Neuronal stem cell (in vitro differentiated cells): Measurements from ENCODE around the gene CCDC170.

Experiments used
- DNase-seq: peaks from one replicate; pipeline ENCODE4 v3.0.0-alpha.2; 2013; ENCODE audit warnings: low spot score
- H2AFZ ChIP-seq: one replicate; pipeline ENCODE4 v1.6.1; 2013; ENCODE audit warnings: mild to moderate bottlenecking, low read length, inconsistent platforms
- H2AK5ac ChIP-seq: 2 replicates; pipeline ENCODE4 v1.6.1; 2013; ENCODE audit warnings: low read depth, mild to moderate bottlenecking, inconsistent platforms, low read length, moderate library complexity, mixed read lengths
- H2BK120ac ChIP-seq: 2 replicates; pipeline ENCODE4 v1.6.1; 2013; ENCODE audit warnings: low read depth, mild to moderate bottlenecking, inconsistent platforms, low read length, moderate library complexity, mixed read lengths
- H2BK12ac ChIP-seq: one replicate; pipeline ENCODE4 v1.6.1; 2013; ENCODE audit warnings: low read length, inconsistent platforms
- H2BK15ac ChIP-seq: 2 replicates; pipeline ENCODE4 v1.6.1; 2013; ENCODE audit warnings: mild to moderate bottlenecking, low read length, inconsistent platforms, mixed read lengths
- H2BK5ac ChIP-seq: one replicate; pipeline ENCODE4 v1.6.1; 2013; ENCODE audit warnings: inconsistent platforms, mild to moderate bottlenecking, low read length, moderate library complexity
- H3K14ac ChIP-seq: one replicate; pipeline ENCODE4 v1.6.1; 2013; ENCODE audit warnings: low read length, inconsistent platforms
- H3K18ac ChIP-seq: 2 replicates; pipeline ENCODE4 v1.6.1; 2013; ENCODE audit warnings: low read length, inconsistent platforms
- H3K23ac ChIP-seq: 2 replicates; pipeline ENCODE4 v1.6.1; 2013; ENCODE audit warnings: low read depth, mild to moderate bottlenecking, mixed read lengths, low read length, inconsistent platforms; ENCODE audit not compliant: poor library complexity
- H3K27ac ChIP-seq: replicated peaks from 3 replicates; pipeline ENCODE4 v1.5.1; 2013; ENCODE audit warnings: low read length, inconsistent platforms
- H3K27me3 ChIP-seq, 3 experiments: 2 replicates each; pipeline ENCODE4 v1.6.1; 2013; ENCODE audit warnings: low read length in 3 of 3, mild to moderate bottlenecking in 2 of 3, inconsistent platforms in 1 of 3, low read depth in 1 of 3, mixed read lengths in 1 of 3, moderate library complexity in 1 of 3; ENCODE audit not compliant: control insufficient read depth in 3 of 3, insufficient read depth in 3 of 3
- H3K36me3 ChIP-seq, 2 donors: replicated peaks in 1 of 2; 2 replicates each; pipeline ENCODE4 v1.6.1; 2013; ENCODE audit warnings: low read length in 2 of 2; ENCODE audit not compliant: control insufficient read depth in 2 of 2, insufficient read depth in 2 of 2
- H3K4ac ChIP-seq: 2 replicates; pipeline ENCODE4 v1.6.1; 2013; ENCODE audit warnings: inconsistent platforms, mild to moderate bottlenecking, low read length, moderate library complexity
- H3K4me1 ChIP-seq, 2 donors: 1 replicate in 1 of 2; 2 replicates in 1 of 2; pipeline ENCODE4 v1.6.1; 2013; ENCODE audit warnings: low read length in 2 of 2, low read depth in 1 of 2; ENCODE audit not compliant: control insufficient read depth in 2 of 2, insufficient read depth in 1 of 2
- H3K4me2 ChIP-seq: one replicate; pipeline ENCODE4 v1.6.1; 2013; ENCODE audit warnings: mild to moderate bottlenecking, low read length, inconsistent platforms; ENCODE audit not compliant: insufficient read depth, poor library complexity, severe bottlenecking
- H3K4me3 ChIP-seq, 2 donors: 2 replicates each; pipeline ENCODE4 v1.5.1; 2013; ENCODE audit warnings: low read length in 2 of 2, mild to moderate bottlenecking in 2 of 2, inconsistent platforms in 1 of 2, moderate library complexity in 1 of 2
- H3K79me1 ChIP-seq: one replicate; pipeline ENCODE4 v1.6.1; 2013; ENCODE audit warnings: low read depth, mild to moderate bottlenecking, inconsistent platforms, low read length, moderate library complexity
- H3K9ac ChIP-seq: one replicate; pipeline ENCODE4 v1.6.1; 2013; ENCODE audit warnings: mild to moderate bottlenecking, low read depth, low read length, inconsistent platforms; ENCODE audit not compliant: poor library complexity
- H3K9me3 ChIP-seq, 2 donors: replicated peaks in 1 of 2; 2 replicates each; pipeline versions ENCODE3 to v1.6.1; 2013; ENCODE audit warnings: low read length in 2 of 2, mild to moderate bottlenecking in 2 of 2, inconsistent platforms in 1 of 2, low read depth in 1 of 2, mixed read lengths in 1 of 2, moderate library complexity in 1 of 2; ENCODE audit not compliant: control insufficient read depth in 2 of 2, insufficient read depth in 1 of 2
- H4K8ac ChIP-seq: one replicate; pipeline ENCODE4 v1.6.1; 2013; ENCODE audit warnings: low read depth, mild to moderate bottlenecking, inconsistent platforms, low read length, moderate library complexity
- H4K91ac ChIP-seq: one replicate; pipeline ENCODE4 v1.6.1; 2013; ENCODE audit warnings: low read length, low read depth, mild to moderate bottlenecking, inconsistent platforms; ENCODE audit not compliant: poor library complexity
- WGBS, 2 donors: extraction: QIAGEN DNeasy Blood & Tissue Kit; methylation state at CpG; one replicate each; pipeline ENCODE4 v1.1.7; 2013; ENCODE audit warnings: missing lambda C conversion rate in 2 of 2, mixed read lengths in 1 of 2; ENCODE audit not compliant: insufficient read length in 2 of 2, insufficient replicate concordance in 1 of 2; ENCODE audit errors: extremely low coverage in 2 of 2; 5-methylcytosine and 5-hydroxymethylcytosine counted together

Gene CCDC170

GRCh38 chr6:151630387-151630786 is 136.6 kb downstream of the CCDC170 start:
- no peak overlapping the region for H2BK15ac ChIP-seq
- no peak overlapping the region for H3K27ac ChIP-seq
- no peaks in the 10 kb centered on the region for H3K9me3 ChIP-seq
- H3K79me1 ChIP-seq, result no peaks in the 10 kb centered on the region
- no peak overlapping the region for H3K4me3 ChIP-seq
- no peak overlapping the region for H2BK120ac ChIP-seq
- no peak overlapping the region for H2BK5ac ChIP-seq
- H3K23ac ChIP-seq, result no peak overlapping the region
- H3K4me2 ChIP-seq, result no peak overlapping the region
- H3K18ac ChIP-seq, result no peak overlapping the region
- H3K9ac ChIP-seq, result no peak overlapping the region
- no peak overlapping the region for H3K4ac ChIP-seq
- H2BK12ac ChIP-seq, result no peak overlapping the region
- DNase-seq, result no peak
- H3K4me1 ChIP-seq, result no peaks in the 10 kb centered on the region
- no peak overlapping the region for H2AFZ ChIP-seq
- no peak overlapping the region for H4K8ac ChIP-seq
- H3K27me3 ChIP-seq, result no peaks in the 10 kb centered on the region
- no peak overlapping the region for H2AK5ac ChIP-seq
- H4K91ac ChIP-seq, result no peak overlapping the region
- no peaks in the 10 kb centered on the region for H3K36me3 ChIP-seq
- no peak overlapping the region for H3K14ac ChIP-seq

- no peak overlapping the region for H3K18ac ChIP-seq
- H4K8ac ChIP-seq, result no peak overlapping the region
- H2AK5ac ChIP-seq, result no peak overlapping the region
- H2AFZ ChIP-seq, result no peak overlapping the region
- H2BK15ac ChIP-seq, result no peak overlapping the region
- no peaks in the 10 kb centered on the region for H3K4me1 ChIP-seq
- WGBS, 2 donors, result no CpG with 5 or more reads among the region's 5 CpGs
- no peaks in the 10 kb centered on the region for H3K36me3 ChIP-seq
- no peaks in the 10 kb centered on the region for H3K9me3 ChIP-seq
- H3K4ac ChIP-seq, result no peak overlapping the region
- no peak overlapping the region for H3K4me2 ChIP-seq
- H3K9ac ChIP-seq, result no peak overlapping the region
- H3K14ac ChIP-seq, result no peak overlapping the region
- no peaks in the 10 kb centered on the region for H3K27me3 ChIP-seq
- H2BK12ac ChIP-seq, result no peak overlapping the region
- no peak overlapping the region for H2BK120ac ChIP-seq
- H3K79me1 ChIP-seq, result no peaks in the 10 kb centered on the region
- H3K4me3 ChIP-seq, result no peak overlapping the region
- H2BK5ac ChIP-seq, result no peak overlapping the region
- no peak for DNase-seq
- no peak overlapping the region for H3K27ac ChIP-seq
- no peak overlapping the region for H3K23ac ChIP-seq
- no peak overlapping the region for H4K91ac ChIP-seq
Measured at GRCh38 chr6:151630991-151631655, 137.3 kb downstream of the CCDC170 start.

GRCh38 chr6:151632415-151632987 is 138.7 kb downstream of the CCDC170 start:
- Histone ChIP-seq H3K79me1 (no peaks in the 10 kb centered on the region), H4K91ac (no peak overlapping the region), H3K9ac (no peak overlapping the region), H3K14ac (no peak overlapping the region), H2AFZ (no peak overlapping the region), H2BK15ac (no peak overlapping the region), H3K4ac (no peak overlapping the region), H3K23ac (no peak overlapping the region), H2BK5ac (no peak overlapping the region), H2AK5ac (no peak overlapping the region), H4K8ac (no peak overlapping the region), H2BK120ac (no peak overlapping the region), H3K4me1 (no peaks in the 10 kb centered on the region), H3K9me3 (no peaks in the 10 kb centered on the region), H3K4me2 (no peak overlapping the region), H3K18ac (no peak overlapping the region), H2BK12ac (no peak overlapping the region), H3K27me3 (no peaks in the 10 kb centered on the region), H3K4me3 (no peak overlapping the region), H3K27ac (no peak overlapping the region), H3K36me3 (no peaks in the 10 kb centered on the region)
- WGBS, 2 donors, result no CpG with 5 or more reads among the region's 2 CpGs
- DNase-seq, result no peak

DNA sequence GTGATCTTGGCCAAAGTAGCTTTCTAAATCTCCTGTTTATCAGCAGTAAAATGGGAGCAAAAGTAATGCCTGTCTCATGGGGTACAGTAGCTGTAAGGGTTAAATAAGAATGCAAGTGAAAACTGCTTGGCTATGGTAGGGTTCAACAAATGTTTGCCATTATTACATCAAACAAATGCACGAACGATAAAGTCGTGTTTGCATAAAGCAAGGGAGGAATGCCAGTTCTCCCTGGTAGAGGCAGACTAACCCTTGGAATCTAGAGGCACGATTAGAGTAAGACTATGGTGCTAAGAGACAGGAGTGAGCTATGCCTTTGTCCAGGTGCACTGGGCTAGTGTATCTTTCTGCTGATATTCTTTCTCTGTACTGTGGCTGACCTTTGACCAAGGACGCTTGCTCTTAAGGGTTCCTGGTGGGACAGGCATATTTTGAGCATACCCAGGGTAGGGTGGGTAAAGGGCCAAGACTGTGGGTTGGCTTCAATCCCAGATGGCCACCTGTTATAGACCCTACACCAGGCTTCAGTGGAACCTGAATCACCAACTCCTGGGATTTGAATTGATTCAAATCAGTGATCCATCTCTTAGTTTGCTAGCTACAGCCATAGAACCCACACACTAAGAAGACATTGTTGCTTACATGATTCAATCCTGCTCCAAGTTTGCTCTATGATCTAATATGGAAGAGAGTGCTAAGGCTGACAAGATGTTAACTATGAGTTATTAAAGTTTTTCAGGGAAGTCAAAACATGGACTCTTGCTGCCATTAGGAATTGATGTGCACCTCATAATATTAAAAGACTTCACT is 139.9 kb downstream of the CCDC170 start:
- Histone ChIP-seq H4K8ac (no peak overlapping the region), H2AFZ (no peak overlapping the region), H3K9me3 (no peaks in the 10 kb centered on the region), H3K79me1 (no peaks in the 10 kb centered on the region), H2BK5ac (no peak overlapping the region), H3K4me3 (no peak overlapping the region), H2BK120ac (no peak overlapping the region), H3K4me1 (no peaks in the 10 kb centered on the region), H3K27me3 (no peaks in the 10 kb centered on the region), H2BK12ac (no peak overlapping the region), H2AK5ac (no peak overlapping the region), H3K14ac (no peak overlapping the region), H3K4ac (no peak overlapping the region), H3K18ac (no peak overlapping the region), H3K27ac (no peak overlapping the region), H4K91ac (no peak overlapping the region), H3K23ac (no peak overlapping the region), H3K36me3 (no peaks in the 10 kb centered on the region), H3K4me2 (no peak overlapping the region), H3K9ac (no peak overlapping the region), H2BK15ac (no peak overlapping the region)
- no CpG with 5 or more reads among the region's 5 CpGs for WGBS, 2 donors
- DNase-seq, result no peak
